ENCODE measurements around the gene MED13.
"Not testable (repeated sequence)": the region's sequence is repeated elsewhere in the genome, so short reads cannot be mapped to it uniquely, and the experiment has no call there.

The MED13 gene

DNA sequence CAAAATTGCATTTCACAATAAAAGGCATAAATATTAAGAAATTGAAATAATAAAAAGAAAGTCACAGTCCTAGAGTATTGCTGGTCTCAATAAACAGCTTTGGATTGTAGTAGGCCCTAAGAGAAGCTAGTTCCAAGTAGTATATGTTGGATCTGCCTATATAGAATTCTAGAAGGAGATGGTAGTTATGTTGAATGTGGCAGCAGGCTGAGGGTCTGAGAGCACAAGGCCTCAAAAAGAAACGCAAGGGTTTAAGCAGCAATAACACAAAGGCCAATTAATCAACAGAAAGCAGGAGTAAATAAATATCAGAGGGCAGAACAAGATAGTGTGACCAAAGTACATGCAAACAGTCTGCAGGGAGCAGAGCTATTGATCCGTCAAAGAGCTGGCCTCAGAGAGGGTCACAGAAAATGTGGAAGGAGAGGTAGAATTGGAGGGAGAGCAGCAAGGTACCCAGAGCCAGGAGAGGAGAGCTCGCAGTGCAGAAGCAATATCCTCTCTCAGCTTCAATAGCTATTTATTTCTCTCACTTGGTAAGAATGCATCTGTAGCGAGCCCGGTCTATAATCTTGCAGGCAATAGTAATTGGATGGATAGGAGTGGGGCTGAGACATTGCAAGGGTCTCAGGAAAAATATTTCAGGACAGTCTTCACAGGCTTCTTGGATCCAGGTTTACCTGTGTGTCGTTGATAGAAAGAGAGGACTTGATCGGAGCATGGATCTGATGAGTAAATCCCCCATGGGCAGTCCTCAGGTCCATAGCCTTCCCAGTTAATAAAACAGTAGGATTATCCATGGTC, 25.1 kb upstream of the MED13 start:
- no peak for DNase-seq

DNA sequence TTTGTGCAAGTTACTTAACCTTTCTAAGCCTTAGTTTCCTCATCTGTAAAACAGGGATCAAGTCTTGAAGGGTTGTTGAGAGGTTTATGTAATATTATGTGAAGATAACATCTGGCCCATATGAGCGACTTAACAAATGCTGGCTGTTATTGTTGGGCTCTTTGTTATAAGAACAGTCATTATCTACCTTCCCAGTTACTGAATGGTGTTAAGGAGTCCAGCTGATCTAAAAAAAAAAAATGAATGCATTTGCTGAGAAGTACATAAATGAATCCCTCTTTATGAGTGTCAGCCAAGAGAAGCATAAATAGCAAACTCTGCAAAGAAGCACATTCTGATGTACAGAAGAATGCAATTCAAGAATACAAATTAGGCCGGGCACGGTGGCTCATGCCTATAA, 24.3 kb upstream of the MED13 start:
- no peak for DNase-seq

DNA sequence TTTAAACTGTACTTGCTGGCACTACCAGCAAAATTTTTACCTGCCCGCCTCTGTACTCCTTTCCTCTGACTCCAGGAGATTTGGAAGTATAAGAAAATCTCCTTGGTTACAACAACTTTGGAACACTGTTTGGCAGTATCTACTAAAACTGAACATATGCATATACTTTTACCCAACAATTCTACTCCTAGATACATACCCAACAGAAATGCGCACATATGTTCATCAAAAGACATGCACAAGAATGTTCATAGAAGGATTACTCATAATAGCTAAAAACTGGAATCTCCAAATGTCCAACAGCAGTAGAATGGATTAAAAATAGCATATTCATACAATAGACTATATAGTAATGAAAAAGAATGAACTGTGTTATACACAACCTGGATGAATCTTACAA, 21.7 kb upstream of the MED13 start:
- no peak for DNase-seq

DNA sequence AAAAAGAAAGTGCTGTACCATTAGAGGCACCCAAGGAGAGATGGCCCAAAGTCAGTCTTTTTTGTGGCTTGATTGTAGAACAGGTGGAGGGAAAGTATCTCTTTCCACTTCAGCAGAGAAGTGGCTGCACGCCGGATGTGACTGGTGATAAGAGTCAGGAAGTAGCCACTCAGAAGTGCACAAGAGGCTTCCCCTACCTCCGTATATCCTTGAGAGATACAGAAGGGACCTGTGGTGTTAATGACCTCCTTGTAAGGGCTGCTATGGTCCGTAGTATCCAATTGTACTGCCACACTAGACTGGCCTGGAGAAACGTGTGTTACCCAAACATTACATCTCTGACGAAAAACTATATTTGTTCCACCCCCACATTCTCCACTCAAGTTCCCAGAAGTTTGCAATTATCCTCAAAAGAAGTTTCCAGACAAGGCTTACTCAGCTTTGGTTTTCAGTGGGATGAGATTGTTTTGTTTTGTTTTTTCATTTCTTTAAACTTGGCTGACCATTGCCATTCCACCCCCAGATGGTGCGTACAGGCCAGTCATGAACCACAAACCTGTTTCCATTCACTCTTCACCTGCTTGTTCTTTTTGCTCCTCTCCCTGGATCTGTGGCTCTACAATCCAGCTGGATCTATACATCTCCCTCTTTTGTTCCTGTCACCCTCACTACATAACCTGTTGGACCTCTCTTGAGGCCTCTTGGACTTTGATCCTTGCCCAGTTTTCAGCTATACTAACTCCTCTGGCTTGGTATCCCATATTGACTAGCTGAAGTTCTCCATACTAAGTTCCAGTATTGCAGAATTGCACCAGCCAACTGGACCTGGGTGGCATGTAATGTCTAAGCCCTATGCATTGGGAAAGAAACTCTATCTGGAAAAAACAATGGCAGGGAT, 20.7 kb upstream of the MED13 start:
- peak; percentile 72 for DNase-seq

DNA sequence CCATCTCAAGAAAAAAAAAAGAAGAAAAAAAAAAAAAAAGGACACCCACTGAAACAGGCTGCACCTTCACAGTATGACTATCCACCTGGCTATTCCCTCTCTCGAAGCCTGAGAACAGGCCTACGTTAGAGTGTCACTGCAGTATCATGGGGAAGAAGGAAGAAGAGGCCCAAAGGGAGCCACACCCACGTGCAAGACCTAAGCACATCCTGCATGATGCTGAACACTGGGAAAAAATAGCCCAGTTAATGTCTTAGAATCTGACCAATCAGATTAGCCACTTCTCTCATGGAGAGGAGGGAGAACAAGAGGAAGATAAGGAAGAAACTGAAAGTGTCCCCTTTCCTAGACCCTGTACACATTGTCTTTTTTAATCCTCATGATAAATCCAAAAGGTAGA, 19.5 kb upstream of the MED13 start:
- no peak for DNase-seq

DNA sequence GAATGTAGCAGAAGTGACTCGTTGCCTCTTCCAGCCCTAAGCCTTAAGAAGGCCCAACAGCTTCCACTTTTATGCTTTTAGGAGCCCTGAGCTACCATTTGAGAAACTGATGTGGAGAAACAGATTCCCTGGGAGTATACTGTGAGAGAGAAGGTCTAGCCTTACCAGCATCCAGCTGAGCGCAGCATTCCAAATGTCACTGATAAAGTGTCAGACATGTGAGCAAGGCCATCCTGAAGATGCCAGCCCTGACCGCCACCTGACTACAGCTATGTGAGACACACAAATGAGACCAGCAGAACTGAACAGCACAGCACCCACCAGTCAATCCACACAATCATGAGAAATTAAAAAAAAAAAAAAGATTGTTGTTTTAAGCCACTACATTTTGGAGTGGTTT, 18.6 kb upstream of the MED13 start:
- no peak for DNase-seq

DNA sequence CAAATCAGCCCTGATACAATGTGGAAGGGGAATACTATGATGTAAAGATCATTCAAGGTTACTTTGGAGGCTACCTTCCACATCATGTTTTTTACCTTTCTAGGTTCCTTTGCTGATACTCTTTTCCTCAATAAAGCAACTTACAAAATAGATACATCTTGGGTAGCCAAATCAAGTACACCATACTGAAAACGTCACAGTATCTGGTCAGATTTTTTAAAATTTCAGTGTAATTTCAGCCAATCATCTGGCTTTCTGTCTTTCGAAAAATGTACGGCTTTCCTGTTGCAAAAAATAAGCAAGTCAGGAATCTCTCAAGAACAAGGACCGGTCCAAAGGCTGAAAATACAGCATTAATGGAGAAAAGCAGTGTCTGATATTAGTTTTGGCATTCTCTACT, 15.6 kb upstream of the MED13 start:
- no peak for DNase-seq

DNA sequence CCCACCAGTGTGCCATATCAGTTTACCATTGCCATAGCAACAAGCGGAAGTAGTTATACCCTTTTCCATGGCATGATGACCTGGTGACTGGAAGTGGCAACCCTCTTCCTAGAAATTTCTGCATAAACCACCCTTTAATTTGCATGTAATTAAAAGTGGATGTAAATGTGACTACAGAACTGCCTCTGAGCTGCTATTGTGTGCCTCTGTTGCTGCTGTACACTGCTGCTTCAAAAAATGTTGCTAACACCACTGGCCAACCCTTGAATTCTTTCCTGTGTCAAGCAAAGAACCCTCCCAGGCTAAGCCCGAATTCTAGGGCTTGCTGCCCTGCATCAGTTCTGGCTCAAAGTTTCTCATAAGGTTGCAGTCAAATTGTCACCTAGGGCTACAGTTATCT, 12.9 kb upstream of the MED13 start:
- DNase-seq, result no peak

DNA sequence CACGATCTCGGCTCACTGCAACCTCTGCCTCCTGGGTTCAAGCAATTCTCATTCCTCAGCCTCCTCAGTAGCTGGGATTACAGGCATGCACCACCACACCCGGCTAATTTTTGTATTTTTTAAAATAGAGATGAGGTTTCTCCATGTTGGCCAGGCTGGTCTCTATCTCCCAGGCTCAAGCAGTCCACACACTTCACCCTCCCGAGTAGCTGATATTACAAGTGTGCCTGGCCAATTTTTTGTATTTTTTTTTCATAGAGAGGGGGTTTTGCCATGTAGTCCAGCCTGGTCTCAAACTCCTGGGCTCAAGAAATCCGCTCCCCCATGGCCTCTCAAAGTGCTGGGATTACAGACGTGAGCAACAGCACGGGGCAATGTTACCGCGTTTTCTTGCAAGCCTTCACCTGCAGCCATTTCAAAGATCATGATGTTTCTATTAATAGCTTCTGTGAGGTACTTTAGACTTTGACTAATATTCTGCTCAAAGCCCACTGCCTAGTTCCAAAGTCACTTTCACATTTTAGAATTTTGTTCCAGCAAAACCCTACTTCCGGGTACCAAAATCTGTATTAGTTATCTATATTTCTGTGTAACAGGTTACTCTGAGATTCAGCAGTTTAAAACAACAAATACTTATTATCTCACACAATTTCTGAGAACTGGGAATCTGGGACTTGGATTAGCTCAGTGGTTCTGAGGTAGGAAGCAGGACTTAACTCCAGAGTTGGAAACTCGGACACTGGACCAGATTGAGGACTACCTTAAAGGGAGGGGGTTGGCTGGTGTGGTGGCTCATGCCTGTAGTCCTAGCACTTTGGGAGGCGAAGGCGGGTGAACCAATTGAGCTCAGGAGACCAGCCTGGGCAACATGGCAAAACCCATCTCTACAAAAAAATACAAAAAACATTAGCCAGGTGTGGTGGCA, 12.0 kb upstream of the MED13 start:
- DNase-seq, result no peak

DNA sequence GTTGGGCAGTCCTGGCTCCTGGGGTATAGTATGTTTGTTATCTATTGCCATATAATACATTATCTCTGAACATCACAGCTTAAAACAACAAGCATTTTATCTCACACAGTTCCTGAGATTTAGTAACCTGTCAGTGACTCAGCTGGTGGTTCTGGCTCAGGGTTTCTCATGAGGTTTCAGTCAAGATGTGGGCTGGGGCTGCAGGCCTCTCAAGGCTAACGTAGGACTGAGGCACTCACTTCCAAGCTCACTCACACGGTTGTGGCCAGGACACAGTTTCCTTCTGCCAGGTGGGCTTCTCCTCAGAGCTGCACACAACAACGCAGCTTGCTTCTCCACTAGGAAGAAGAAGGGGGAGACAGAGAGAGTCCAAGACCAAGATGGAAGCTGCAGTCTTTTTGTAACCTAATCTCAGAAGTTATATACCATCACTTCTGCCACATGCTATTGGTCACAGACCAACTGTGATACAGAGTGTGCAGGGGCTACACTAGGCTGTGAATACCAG, 10.3 kb upstream of the MED13 start:
- DNase-seq, result no peak

DNA sequence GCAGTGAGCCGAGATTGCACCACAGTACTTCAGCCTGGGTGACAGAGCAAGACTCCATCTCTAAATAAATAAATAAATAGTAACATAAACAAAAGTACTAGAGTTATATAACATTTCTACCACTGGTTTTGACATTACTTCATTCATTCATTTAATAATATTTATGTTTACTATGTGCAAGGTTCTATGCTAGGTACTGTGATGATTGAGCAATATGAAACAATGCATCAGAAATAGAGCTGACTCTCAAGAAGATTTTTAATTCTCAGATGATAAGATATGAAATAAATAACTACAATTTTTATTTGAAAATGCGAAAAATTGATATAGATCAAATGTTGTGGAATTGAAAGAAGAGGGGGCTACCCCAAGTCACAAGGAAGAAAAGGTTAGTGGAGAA, 8.9 kb upstream of the MED13 start:
- no peak for DNase-seq

DNA sequence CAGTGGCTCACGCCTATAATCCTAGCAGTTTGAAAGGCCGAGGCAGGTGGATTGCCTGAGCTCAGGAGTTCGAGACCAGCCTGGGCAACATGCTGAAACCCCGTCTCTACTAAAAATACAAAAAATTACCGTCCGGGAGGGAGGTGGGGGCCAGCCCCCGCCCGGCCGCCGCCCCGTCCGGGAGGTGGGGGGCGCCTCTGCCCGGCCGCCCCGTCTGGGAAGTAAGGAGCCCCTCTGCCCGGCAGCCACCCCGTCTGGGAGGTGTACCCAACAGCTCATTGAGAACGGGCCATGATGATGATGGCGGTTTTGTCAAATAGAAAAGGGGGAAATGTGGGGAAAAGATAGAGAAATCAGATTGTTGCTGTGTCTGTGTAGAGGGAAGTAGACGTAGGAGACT, 7.8 kb upstream of the MED13 start:
- not testable (repeated sequence) for DNase-seq

DNA sequence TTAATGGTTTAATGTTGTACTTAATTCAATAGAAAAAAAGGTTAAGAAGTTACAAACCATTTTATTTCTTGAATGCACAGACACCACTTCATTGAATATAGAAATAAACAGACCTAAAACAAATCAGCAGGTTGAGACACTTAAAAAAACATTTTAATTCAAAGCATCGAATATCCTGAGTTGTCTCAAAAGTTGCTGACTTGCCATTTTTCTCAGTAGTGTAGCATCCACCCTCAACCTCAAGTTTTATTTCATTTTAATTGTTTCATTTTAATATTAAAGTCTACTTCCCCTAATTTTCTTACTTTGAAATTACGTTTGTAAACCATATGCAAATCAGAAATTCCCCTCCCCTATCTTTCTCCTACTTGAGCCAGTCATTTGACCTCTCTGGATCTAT, 5.8 kb upstream of the MED13 start:
- DNase-seq, result no peak

DNA sequence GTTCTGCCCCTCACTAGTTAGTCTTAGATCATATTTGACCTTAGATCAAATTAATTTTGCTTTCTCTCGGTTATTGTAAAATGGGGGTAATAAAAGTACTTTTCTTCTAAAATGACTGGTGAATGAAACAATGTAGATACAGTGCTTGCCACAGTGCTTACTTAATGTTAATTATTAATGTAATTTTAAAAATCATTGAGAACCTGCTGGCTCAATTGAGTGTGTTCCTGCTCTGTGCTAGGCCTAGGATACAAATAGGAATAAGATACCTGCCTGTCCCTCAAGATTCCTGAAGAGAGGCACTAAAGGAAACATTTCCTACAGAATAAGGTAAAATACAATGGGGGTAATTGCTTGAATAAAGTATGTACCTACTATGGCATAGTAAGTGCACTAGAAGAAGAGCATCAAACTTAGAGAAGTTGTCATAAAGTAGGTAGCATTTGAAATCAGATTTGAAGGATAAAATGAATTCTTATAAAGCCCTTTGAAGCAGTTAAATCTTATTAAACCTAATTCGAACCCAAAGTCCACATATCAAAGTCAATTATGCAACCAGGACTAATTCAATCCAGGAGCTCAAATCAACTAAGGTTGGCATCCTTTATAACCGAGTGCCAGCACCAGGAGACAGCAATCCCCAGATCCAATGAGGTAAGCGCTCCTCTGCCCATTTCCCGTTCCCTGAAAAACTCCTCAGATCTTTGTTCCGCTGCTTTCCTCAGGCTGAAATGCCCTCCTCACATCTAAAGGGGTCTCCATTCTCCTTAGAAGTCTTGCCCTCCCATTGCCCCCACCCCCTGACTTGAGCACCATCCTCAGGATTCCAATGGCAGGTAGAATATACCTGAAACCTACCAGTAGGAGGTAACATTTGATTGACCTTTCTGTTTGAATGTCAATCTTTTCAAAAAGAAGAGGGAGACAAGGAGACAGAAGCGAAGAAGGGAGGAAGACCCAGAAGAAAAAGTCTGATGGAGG, 2.4 kb upstream of the MED13 start:
- no peak for DNase-seq

DNA sequence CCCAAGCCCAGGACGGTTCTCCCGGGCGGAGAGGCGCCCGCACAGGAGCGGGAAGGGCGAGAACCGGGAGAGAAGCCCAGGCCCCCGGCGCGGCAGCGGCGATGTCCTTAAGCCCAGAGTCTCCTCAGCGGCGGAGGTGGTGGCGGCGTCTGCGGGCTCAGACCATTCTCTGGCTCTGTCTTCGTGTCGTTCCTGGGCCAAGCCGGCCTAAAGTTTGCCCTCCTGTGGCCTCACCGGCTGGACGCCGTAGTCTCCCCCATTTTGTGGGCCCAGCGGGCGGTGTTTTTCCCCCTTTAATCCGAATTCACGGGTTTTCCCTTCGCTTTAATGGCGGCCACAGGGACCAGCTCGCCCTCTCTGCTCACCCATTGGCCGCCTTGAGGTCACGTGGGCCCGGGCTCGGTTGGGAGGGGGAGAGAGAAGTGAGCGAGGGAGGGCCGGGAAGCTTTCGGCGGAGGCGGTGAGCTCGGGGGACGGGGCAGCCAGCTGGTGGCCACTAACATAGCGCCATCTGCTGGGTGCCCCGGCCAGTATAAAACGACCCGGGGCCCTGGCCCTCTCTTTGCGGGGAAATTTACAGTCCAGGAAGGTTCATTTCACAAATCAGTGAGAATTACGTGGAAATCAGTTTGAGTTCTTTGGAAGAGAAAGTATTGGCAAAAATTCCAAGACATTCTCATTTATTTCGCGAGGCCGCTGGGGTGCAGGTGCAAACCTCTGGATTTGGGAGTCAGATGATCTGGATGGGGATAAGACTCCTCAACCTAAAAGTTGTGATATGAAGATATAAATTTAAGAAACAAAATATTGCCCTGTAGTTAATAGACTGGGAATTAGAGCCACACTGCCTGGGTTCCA, 762 bp upstream of the MED13 start:
- DNase-seq, result peak; percentile 98

DNA sequence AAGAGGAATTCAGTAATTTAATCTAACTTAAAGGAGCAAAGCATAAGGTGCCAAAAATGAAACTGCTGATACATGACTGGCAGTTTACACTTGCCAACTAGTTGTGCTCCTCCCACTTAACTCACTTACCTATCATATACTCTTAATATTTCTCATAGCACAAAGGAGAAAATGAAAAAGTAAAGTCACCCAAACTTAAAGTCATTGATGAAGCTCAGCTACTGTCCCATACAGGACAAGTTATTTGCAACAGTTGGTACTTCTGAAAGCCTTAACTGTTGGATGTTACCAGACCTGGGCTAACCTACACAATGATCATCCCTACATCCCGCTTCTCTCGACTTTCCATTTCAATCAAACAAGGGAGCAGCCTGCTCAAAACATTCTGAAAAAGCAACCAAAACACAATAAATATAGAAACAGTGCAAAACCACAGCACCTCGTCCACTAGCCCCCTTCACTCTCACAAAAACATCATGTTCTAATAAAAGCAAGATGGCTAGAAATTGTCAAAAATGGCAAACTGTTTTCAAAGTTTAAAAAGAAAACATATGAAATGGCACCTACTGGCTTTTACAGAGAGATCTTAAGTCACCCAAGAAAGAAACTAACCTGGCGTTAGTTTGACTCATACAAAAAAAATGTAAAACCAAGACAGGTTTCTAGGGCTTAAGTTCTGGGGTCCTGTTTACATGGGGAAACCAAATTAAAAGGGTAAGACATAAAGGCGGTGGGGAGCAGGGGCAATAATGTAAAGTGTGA, 868 bp downstream of the MED13 start:
- DNase-seq, result no peak

DNA sequence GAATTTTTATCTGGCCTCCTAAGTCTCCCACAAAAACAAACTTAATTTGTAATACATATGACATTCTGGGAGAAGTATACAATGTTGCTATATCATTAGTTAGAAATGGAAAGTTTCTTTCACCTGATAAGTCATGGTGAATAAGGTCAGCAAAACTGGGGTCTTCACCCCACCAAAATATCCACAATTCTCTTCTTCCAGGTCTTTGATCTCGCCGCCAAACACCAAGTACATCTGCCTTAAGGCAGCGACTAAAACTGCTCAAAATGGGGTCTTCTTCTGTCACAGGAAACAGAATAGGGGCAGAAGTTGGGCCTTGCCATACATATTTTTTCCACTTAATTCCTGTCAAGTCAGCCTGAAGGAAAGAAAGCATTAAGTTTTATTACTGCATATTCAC, 2.1 kb downstream of the MED13 start:
- DNase-seq, result no peak

DNA sequence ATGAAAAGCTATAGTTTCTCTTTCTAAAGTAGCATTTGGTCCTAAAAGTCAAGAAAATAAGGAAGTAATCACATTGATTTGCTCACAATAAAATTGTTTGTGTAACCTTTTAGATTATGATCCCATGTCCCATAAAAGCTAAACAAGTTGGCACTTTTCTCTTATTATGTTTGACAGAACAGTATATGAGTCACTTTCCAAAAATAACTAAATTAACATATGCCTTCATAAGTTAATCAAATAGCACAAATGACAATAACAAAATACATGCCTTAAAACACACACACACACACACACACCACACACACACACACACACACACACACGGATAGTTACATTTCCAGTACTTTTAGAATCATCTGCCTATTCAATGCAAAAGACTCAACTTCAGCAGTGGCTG, 2.8 kb downstream of the MED13 start:
- DNase-seq, result no peak

DNA sequence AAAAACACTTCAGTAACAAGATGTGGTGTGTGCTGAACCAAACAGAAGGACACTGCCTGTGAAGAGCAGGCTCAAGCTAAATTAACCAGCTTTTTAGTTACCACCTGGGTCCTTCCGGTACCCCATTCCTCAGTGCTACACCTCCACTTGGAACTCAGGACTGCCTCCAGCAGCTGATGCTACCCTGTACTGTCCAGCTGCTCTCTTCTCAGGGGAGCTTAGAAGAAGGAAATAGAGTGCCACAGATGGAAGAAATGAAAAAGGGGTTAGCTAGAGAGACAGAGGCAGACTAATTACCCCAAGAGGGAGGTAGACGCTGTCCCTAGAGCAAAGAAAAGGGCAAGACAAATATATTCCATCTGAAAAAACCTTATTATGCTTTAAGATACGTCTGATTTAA, 5.7 kb downstream of the MED13 start:
- DNase-seq, result no peak

DNA sequence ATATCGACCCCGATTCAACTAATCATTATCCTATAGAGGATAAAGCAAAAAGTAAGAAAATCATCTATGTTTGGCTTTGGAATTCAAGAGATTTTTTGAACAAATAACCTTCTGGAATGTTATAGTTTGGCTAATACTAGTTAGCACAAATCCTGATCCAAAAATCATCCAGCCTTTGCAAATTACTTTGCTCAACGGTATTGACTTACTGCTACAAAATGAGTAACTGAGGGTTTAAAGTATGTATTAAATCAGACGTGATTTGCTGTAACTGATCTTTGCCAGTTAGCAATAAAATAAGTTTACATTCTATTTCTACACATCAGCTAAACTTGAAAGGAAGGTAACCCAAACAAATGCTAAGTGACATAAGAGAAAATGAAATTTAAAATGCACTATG, 6.5 kb downstream of the MED13 start:
- DNase-seq, result no peak
